ENCODE measurements around the gene DAGLA.

The DAGLA gene

DNA sequence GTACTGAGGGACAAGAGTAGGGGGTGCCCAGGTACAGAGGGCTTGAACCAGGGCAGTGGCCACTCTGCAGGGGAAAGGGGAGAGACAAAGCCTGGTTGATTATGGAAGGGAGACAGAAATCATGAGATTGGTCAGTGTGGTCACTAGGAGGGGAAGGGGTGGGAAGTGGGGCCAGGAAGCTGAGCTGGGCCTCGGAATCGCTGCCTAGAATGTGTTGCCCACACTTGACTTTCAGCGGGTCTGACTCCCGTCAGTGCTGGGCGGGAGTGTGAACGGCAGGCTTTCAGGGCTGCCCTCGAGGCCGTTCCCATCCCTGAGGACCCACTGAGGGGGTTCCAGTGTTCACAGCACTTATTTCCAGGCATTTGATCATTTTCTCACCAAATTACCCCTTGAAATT, 5.9 kb downstream of the DAGLA start:
- Histone ChIP-seq H3K9ac (ENCODE audit: low read depth, low read length) (no peak overlapping the region), H3K9me3 (ENCODE audit: control insufficient read depth, insufficient read depth, low read length) (no peaks in the 10 kb centered on the region), H3K4me3 (ENCODE audit: low read depth, low read length) (no peak overlapping the region), H3K36me3 (ENCODE audit: control insufficient read depth, insufficient read depth, low read length) (no peaks in the 10 kb centered on the region), H3K4me1 (ENCODE audit: control insufficient read depth, insufficient read depth, low read length) (peaks cover under 1% of the 10 kb centered on the region), H3K27me3 (ENCODE audit: control insufficient read depth, insufficient read depth, low read length) (peaks cover 7% of the 10 kb centered on the region)

DNA sequence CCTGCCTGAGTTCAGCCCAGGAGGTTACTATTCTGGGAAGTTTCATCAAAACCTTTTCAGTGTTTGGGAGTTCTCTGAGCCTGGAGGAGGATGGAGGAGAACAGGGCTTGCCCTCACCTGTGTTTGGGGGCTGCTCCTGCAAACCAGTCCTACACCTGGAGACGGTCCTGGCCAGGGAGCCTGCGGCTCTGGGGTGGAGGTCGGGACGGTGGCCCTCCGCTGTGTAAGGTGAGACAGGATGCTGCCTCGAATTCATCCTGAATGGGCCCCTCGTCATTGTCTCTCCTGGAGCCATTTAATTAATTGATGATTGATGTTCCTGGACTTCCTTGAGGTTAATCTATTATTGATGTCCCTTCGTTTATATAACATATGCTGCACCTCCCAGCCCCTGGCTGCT, 6.3 kb downstream of the DAGLA start:
- Histone ChIP-seq H3K36me3 (ENCODE audit: control insufficient read depth, insufficient read depth, low read length) (no peaks in the 10 kb centered on the region), H3K4me1 (ENCODE audit: control insufficient read depth, insufficient read depth, low read length) (peaks cover 2% of the 10 kb centered on the region), H3K4me3 (ENCODE audit: low read depth, low read length) (no peak overlapping the region), H3K9ac (ENCODE audit: low read depth, low read length) (no peak overlapping the region), H3K9me3 (ENCODE audit: control insufficient read depth, insufficient read depth, low read length) (no peaks in the 10 kb centered on the region), H3K27me3 (ENCODE audit: control insufficient read depth, insufficient read depth, low read length) (peaks cover 3% of the 10 kb centered on the region)

DNA sequence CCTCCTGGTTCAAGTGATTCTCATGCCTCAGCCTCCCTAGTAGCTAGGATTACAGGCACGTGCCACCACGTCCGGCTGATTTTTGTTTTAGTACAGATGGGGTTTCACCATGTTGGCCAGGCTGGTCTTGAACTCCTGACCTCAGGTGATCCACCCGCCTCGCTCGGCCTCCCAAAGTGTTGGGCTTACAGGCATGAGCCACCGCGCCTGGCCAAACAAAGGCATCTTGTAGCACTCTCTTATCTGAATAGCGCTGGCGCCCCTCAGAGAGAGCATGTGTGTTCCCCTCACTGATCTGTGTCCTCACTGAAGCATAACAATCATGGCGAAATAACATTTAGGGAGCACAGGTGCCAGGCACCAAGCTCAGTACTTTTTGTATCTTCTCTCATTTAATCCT, 7.2 kb downstream of the DAGLA start:
- Histone ChIP-seq H3K9ac (ENCODE audit: low read depth, low read length) (no peak overlapping the region), H3K27me3 (ENCODE audit: control insufficient read depth, insufficient read depth, low read length) (no peaks in the 10 kb centered on the region), H3K36me3 (ENCODE audit: control insufficient read depth, insufficient read depth, low read length) (no peaks in the 10 kb centered on the region), H3K9me3 (ENCODE audit: control insufficient read depth, insufficient read depth, low read length) (no peaks in the 10 kb centered on the region), H3K4me3 (ENCODE audit: low read depth, low read length) (no peak overlapping the region), H3K4me1 (ENCODE audit: control insufficient read depth, insufficient read depth, low read length) (peaks cover 2% of the 10 kb centered on the region)

DNA sequence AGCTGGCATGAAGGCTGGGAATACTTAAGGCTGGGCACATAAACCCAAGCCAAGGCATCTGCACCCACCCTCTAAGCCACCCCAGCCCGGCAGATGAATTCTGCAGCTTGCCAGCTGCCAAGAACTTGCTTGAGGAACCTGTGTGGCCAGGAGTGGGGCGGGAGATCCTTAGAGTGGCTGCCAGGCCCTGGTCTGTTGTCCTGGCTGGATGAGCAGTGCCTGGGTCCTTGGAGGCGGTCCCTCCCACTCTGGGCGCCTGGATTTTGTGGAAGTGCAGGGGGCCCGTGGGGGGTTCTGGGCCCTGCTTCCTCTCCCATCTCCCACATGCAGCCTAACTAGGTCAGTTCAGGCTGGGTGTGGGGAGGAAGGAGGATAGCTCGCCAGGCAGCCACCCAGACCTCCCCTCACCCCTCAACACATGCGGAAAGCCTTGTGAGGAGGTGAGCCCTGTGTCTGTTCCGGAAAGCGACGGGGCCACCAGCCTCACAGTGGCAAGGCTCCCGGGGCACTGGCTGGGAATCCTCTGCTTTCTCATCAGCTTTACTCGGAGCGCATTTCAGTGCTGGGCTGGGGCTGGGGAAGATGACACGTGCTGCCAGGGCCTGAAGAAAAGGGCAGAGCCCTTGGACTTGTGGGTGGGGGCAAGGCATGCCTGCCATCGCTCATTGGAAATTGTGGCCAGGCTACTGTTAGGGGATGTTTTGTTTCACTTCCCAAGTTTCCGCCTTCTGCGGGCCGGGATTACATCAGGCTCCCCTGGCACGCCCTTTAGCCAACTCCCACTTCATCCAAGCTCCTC, 8.4 kb downstream of the DAGLA start:
- Histone ChIP-seq H3K4me3 (ENCODE audit: low read depth, low read length) (no peak overlapping the region), H3K4me1 (ENCODE audit: control insufficient read depth, insufficient read depth, low read length) (peaks cover 2% of the 10 kb centered on the region), H3K9me3 (ENCODE audit: control insufficient read depth, insufficient read depth, low read length) (no peaks in the 10 kb centered on the region), H3K27me3 (ENCODE audit: control insufficient read depth, insufficient read depth, low read length) (no peaks in the 10 kb centered on the region), H3K36me3 (ENCODE audit: control insufficient read depth, insufficient read depth, low read length) (no peaks in the 10 kb centered on the region), H3K9ac (ENCODE audit: low read depth, low read length) (no peak overlapping the region)

DNA sequence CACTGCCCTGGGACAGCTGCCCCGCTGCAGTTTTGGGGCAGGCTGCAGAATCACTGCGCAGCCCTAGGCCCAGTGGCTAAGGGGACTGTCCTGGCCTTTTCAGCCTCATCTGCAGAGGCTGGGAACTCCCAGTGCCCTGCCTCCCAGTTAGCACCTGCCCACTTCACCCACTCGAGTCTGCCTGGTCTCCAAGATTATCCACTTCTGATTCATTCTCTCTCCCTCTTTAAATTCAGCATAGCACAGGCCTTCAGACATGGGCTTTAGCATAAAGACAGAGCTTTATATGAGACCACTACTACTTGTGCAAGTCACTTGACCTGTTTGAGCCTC, 8.9 kb downstream of the DAGLA start:
- no peaks in the 10 kb centered on the region for H3K36me3 ChIP-seq (ENCODE audit: control insufficient read depth, insufficient read depth, low read length)
- H3K4me3 ChIP-seq (ENCODE audit: low read depth, low read length) = no peak overlapping the region
- no peaks in the 10 kb centered on the region for H3K9me3 ChIP-seq (ENCODE audit: control insufficient read depth, insufficient read depth, low read length)
- H3K4me1 ChIP-seq (ENCODE audit: control insufficient read depth, insufficient read depth, low read length) = peaks cover 2% of the 10 kb centered on the region
- H3K9ac ChIP-seq (ENCODE audit: low read depth, low read length) = no peak overlapping the region
- H3K27me3 ChIP-seq (ENCODE audit: control insufficient read depth, insufficient read depth, low read length) = no peaks in the 10 kb centered on the region

DNA sequence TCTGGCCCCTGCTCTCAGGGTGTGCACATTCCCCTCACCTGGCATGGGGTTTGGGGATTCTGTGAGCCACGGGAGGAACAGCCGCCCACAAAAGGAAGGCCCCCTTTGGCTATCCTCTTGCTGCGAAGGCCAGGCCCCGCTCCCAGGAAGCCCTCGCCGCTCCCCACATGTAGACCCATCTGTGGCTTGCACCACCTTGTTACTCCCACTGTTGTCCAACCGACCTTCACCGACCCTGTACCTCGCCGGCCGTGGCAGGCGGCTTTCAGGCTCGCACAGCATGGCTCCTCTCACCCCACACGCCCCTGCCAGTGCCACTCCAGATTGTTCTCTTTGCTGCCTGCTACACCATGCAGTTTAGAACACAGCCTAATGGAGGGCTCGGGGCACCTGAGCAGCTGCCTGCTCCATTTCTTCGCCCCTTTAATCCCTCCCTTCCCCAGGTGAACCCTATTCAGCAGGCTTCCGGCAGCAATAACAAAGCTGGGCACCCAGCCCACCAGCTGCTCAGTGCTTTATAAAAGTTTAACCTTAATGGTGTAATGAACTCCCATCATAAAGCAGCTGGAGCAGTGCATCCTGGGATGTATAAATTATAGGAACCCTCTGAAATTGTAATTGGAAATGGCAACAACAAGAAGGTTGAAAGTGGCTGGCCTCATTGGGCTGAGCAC, 10.7 kb downstream of the DAGLA start:
- Histone ChIP-seq H3K4me3 (ENCODE audit: low read depth, low read length) (no peak overlapping the region), H3K4me1 (ENCODE audit: control insufficient read depth, insufficient read depth, low read length) (peaks cover 6% of the 10 kb centered on the region), H3K9me3 (ENCODE audit: control insufficient read depth, insufficient read depth, low read length) (no peaks in the 10 kb centered on the region), H3K9ac (ENCODE audit: low read depth, low read length) (no peak overlapping the region), H3K27me3 (ENCODE audit: control insufficient read depth, insufficient read depth, low read length) (no peaks in the 10 kb centered on the region), H3K36me3 (ENCODE audit: control insufficient read depth, insufficient read depth, low read length) (no peaks in the 10 kb centered on the region)

DNA sequence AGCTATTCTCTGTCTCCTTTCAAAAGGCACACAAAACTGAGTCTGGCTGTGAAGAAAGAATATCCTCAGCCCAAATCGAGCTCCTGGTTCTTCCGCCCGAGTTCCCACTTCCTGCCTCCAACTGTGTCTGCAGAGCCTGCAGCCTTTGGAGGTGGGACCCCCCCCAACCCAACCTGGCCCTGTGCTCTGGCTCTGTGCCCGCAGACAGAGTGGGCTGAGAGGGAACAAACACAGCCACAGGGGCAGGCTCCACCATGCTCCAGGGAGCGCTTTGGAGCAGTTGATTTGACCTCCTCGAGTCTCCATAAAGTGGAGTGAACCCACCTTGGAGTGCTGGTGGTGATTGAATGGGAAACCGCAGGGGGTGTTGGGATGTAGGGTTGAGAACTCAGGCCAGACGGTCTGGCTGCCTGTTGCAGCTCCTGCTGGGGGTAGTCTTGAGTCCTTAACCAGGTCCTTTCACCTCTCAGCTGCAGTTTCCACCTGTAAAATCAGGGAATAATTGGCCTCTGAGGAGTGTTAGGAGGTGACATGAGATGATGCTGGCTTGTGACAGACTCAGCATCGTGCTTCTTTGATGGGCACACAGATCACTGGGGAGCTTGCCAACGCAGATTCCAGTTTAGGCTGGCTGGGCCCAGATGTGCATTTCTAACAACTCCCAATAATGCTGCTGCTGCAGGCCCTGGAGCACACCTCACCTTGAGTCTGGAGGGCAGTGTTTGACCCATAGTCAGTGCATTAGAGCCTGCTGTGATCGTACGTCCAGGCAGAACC, 11.4 kb downstream of the DAGLA start:
- Histone ChIP-seq H3K9ac (ENCODE audit: low read depth, low read length) (no peak overlapping the region), H3K4me3 (ENCODE audit: low read depth, low read length) (no peak overlapping the region), H3K9me3 (ENCODE audit: control insufficient read depth, insufficient read depth, low read length) (no peaks in the 10 kb centered on the region), H3K4me1 (ENCODE audit: control insufficient read depth, insufficient read depth, low read length) (peaks cover 6% of the 10 kb centered on the region), H3K36me3 (ENCODE audit: control insufficient read depth, insufficient read depth, low read length) (no peaks in the 10 kb centered on the region), H3K27me3 (ENCODE audit: control insufficient read depth, insufficient read depth, low read length) (no peaks in the 10 kb centered on the region)

DNA sequence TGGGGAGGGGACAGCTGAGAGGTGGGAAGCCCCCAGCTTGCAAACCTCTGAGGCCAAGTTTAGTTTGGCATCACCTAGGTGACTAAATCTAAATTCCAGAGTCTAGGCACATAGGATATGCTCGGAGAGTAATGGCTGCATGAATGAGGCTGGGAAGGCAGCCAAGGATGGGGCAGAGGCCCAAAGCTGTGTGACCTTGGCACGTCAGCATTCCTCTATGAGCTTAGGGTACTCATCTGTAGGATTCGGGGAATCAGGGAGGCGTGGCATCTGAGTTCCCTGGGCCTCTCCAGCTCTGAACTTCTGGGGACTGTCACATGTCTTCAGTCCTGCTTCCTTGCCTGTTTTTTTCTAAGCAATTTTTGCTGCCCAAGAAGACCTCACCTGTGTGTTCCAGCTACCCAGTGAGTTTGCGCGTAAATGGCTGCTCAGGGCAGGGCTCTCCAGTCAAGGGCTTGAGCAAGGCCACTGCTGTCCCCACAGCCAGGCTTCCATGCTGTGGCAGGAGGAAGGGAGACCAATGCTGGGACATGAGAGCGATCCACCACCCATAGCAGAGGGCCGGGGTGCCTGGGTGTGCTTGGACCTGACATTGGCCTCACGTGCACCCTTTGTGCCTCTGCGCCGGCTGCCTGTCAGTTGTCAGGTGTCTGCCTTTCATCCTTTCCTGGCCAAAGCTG, 13.9 kb downstream of the DAGLA start:
- H3K9ac ChIP-seq (ENCODE audit: low read depth, low read length) = peak overlapping the region; percentile 37
- peaks cover 6% of the 10 kb centered on the region for H3K4me1 ChIP-seq (ENCODE audit: control insufficient read depth, insufficient read depth, low read length)
- no peaks in the 10 kb centered on the region for H3K27me3 ChIP-seq (ENCODE audit: control insufficient read depth, insufficient read depth, low read length)
- no peak overlapping the region for H3K4me3 ChIP-seq (ENCODE audit: low read depth, low read length)
- H3K36me3 ChIP-seq (ENCODE audit: control insufficient read depth, insufficient read depth, low read length) = no peaks in the 10 kb centered on the region
- H3K9me3 ChIP-seq (ENCODE audit: control insufficient read depth, insufficient read depth, low read length) = no peaks in the 10 kb centered on the region

DNA sequence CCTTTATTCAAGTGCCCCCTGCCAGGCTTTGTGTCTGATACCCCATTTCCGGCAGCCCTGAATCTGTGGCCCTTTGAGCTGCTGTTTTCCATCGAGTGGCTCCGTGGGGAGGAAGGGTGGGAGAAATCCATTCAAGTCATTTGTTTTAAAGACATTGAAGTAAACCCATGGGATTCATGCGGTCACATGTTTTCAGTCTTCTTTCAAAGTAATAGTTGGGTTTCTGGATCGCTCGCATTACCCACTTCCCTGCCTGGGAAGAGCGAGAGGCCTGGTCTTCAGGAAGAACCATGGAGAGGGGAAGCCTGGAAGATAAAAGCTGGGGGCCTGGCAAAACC, 14.4 kb downstream of the DAGLA start:
- peaks cover 6% of the 10 kb centered on the region for H3K4me1 ChIP-seq (ENCODE audit: control insufficient read depth, insufficient read depth, low read length)
- no peak overlapping the region for H3K9ac ChIP-seq (ENCODE audit: low read depth, low read length)
- no peaks in the 10 kb centered on the region for H3K36me3 ChIP-seq (ENCODE audit: control insufficient read depth, insufficient read depth, low read length)
- H3K4me3 ChIP-seq (ENCODE audit: low read depth, low read length) = no peak overlapping the region
- no peaks in the 10 kb centered on the region for H3K27me3 ChIP-seq (ENCODE audit: control insufficient read depth, insufficient read depth, low read length)
- no peaks in the 10 kb centered on the region for H3K9me3 ChIP-seq (ENCODE audit: control insufficient read depth, insufficient read depth, low read length)

DNA sequence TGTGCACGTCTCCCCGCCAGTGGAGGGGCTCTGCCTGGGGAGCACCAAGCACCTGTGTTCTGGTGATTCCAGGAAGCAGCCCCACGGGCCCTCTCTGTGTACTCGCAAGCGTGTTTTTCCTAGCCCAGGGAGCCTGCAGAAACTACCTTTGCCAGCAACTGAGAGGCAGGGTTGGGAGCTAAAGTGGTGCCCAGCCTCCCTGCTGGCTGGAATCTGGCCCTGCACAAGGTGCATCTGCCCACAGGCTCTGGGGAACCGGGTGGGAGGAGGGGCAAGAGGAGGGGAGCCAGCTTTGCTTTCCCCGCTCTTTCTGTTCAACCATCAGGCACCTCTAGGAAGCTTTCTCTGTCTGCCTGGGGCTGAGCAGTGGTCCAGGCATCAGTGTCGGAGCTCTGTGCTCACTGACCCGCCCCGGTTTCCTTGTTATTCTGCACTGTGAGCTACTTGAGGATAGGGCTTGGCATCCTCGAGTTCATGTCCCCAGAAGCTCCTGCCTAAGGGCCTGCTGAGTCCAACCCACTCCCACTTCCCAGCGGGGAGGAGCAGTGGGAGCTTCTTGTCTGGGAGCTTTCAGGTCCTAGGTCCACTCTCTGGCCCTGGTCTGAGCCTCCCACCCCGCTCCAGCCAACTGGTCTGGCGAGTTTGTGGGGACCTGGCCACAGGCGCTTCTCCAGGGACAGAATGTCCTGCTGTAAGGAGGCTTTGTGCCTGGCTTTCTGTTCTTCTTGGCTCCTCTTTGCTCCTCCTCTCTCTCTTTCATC, 14.9 kb downstream of the DAGLA start:
- peak overlapping the region; percentile 24 for H3K9ac ChIP-seq (ENCODE audit: low read depth, low read length)
- no peak overlapping the region for H3K4me3 ChIP-seq (ENCODE audit: low read depth, low read length)
- H3K36me3 ChIP-seq (ENCODE audit: control insufficient read depth, insufficient read depth, low read length) = no peaks in the 10 kb centered on the region
- H3K4me1 ChIP-seq (ENCODE audit: control insufficient read depth, insufficient read depth, low read length) = peaks cover 6% of the 10 kb centered on the region
- no peaks in the 10 kb centered on the region for H3K27me3 ChIP-seq (ENCODE audit: control insufficient read depth, insufficient read depth, low read length)
- H3K9me3 ChIP-seq (ENCODE audit: control insufficient read depth, insufficient read depth, low read length) = no peaks in the 10 kb centered on the region

DNA sequence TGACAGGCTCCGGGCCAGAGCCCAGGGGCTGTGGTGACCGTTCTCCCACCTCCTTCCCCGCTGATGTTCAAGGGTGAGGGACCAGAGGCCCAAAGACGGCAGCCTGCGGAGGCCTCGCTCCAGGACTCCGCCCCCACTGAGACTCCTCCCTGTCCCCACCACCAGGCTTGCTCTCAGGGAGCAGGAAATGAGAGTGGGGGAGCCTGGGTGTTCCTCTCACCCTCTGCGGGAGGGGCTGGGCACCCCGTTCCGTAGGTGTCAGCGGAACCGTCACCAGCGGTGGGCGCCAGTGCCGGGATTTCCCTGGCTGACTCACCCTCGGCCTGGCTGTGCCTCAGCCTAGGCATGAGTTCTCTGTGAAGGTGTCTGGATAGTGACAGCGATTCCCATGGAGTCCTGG, 15.7 kb downstream of the DAGLA start:
- no peak overlapping the region for H3K4me3 ChIP-seq (ENCODE audit: low read depth, low read length)
- H3K36me3 ChIP-seq (ENCODE audit: control insufficient read depth, insufficient read depth, low read length) = no peaks in the 10 kb centered on the region
- H3K27me3 ChIP-seq (ENCODE audit: control insufficient read depth, insufficient read depth, low read length) = no peaks in the 10 kb centered on the region
- peak overlapping the region; percentile 24 for H3K9ac ChIP-seq (ENCODE audit: low read depth, low read length)
- H3K9me3 ChIP-seq (ENCODE audit: control insufficient read depth, insufficient read depth, low read length) = no peaks in the 10 kb centered on the region
- peaks cover 6% of the 10 kb centered on the region for H3K4me1 ChIP-seq (ENCODE audit: control insufficient read depth, insufficient read depth, low read length)
